HEK293T (cell line): ENCODE data around the gene GSTO2.

Source experiments
- FOXK2 ChIP-seq: fragments of 450-650 bp; IDR thresholded peaks from 2 replicates; pipeline ENCODE4 v1.6.1; 2016; ENCODE audit warnings: mild to moderate bottlenecking
- ZNF384 ChIP-seq: fragments of 450-650 bp; IDR thresholded peaks from 2 replicates; pipeline ENCODE4 v1.6.1; 2016

GRCh38 chr10:104353325-104354048 lies 84.5 kb downstream of the GSTO2 start, which contains the start of gene CFAP58:
- no peak for TF ChIP-seq ZNF384
- no peak for TF ChIP-seq FOXK2
